GM12801 (cell line): Measurements from ENCODE around the gene PAWR.

Source experiments
- TF ChIP-seq, protein P1 (sequence below): IDR thresholded peaks from one replicate; pipeline ENCODE4 v1.5.1; 2011; ENCODE audit warnings: control low read depth; ENCODE audit not compliant: insufficient read length; ENCODE audit errors: extremely low read depth

PAWR gene

GRCh38 chr12:79597910-79598309, 92.9 kb downstream of the PAWR start:
- TF ChIP-seq, protein P1, sequence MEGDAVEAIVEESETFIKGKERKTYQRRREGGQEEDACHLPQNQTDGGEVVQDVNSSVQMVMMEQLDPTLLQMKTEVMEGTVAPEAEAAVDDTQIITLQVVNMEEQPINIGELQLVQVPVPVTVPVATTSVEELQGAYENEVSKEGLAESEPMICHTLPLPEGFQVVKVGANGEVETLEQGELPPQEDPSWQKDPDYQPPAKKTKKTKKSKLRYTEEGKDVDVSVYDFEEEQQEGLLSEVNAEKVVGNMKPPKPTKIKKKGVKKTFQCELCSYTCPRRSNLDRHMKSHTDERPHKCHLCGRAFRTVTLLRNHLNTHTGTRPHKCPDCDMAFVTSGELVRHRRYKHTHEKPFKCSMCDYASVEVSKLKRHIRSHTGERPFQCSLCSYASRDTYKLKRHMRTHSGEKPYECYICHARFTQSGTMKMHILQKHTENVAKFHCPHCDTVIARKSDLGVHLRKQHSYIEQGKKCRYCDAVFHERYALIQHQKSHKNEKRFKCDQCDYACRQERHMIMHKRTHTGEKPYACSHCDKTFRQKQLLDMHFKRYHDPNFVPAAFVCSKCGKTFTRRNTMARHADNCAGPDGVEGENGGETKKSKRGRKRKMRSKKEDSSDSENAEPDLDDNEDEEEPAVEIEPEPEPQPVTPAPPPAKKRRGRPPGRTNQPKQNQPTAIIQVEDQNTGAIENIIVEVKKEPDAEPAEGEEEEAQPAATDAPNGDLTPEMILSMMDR, result no peak

DNA sequence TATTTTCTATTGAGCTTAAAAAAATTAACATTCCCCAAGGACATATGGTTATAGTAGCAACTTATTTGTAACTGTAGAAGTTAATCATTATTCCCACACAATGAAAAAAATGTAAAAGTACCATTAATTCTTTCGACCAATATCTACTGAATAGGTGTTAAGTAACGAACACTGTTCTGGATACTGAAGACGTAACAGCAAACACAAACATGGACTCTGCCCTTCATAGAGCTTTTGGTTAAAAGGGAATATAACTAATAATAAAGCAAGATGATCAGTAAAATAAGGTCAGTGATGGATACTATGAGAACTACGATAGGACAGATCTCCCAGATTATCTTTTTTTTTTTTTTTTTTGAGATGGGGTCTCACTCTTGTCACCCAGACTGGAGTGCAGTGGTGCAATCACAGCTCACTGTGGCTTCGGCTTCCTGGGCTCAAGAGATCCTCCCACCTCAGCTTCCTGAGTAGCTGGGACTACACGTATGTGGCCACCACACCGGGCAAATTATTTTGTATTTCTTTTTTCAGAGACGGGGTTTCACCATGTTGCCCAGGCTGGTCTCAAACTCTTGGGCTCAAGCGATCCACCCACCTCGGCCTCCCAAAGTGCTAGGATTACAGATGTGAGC, 93.9 kb downstream of the PAWR start:
- TF ChIP-seq, protein P1, result no peak

DNA sequence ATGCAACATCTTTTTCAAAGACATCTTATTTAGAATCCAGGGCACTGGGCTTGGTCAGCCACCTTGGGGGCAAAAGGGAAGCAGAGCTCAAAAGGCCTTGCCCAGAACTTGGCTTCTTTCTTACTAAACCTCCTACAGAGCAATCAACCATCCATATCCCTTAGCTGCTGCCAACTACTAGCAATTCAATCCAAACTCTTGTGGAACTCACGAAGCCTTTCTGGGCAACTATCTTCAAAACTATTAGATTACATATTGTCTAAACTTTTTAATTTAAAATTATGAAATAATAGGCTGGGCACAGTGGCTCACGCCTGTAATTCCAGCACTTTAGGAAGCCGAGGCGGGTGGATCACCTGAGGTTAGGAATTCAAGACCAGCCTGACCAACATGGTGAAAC, 95.5 kb downstream of the PAWR start:
- TF ChIP-seq, protein P1, result no peak

DNA sequence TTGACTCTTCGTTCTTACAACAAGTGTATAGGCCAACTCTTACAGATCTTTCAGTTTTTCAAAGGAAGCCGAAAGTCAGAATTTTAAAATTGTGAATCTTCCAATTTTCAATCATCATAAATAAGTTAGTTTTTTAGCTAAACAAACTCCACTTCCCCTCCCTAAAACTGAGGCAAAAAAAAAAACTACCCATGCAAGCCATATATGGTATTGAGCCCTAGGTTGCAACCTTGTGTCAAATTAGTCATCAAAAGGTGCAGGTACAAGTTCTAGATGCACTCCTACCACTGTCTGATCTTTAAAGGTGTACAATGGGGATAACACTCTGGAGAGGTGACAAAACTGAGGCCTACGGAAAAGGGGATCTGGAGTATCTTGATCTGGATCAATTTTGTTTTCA, 97.9 kb downstream of the PAWR start:
- TF ChIP-seq, protein P1, result no peak

DNA sequence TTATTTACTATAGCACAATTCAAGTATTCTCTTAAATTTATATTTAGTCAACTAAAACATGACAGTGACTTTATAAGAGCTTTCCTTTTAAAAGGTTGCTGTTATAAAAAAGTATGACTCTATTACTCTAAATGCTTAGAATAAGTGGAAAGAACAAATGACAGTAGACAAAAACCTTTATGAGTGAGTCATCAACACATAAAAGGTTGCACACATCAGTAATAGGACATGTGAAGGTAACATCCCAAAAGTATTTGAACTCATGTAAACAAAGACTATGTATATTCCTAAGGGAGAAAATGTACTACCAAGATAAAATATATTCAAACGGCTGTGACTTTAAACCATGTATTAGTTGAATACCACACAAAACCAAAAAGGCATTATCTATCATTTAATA, 98.8 kb downstream of the PAWR start:
- TF ChIP-seq, protein P1, result no peak

DNA sequence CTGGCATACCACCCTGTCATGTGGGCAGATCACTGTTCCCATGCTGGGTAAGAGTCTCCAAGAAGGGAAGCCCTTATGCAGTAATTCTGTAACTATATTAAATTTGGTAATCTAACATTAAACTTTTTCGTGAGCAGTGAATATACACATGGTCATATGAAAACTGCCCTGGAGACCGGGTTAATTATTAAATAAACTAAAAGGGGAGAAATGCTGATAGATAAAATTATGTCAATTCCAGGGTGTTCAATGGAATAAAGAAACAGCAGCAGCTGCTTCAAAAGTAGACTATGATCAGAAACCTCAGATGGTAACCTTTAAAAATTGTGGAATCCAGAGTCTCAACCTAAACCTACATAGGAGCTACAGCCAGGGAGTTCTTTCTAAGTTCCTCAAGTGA, 100.0 kb downstream of the PAWR start:
- TF ChIP-seq, protein P1, result no peak

- TF ChIP-seq, protein P1, result no peak
Observed at GRCh38 chr12:79587368-79587767, 103.4 kb downstream of the PAWR start.
